Keratinocyte (primary cell): ENCODE measurements around the gene ETV3.

Experiments used
- EZH2 ChIP-seq: IDR thresholded peaks from one replicate; pipeline ENCODE4 v1.6.1; 2012; ENCODE audit warnings: inconsistent platforms, mild to moderate bottlenecking, low read length, moderate library complexity
- TF ChIP-seq, protein P1 (sequence below), 3 experiments: IDR thresholded peaks in 1 of 3; conservative IDR thresholded peaks in 1 of 3; optimal IDR thresholded peaks in 1 of 3; 2 replicates in 2 of 3; 3 replicates in 1 of 3; pipeline versions ENCODE3 to v1.5.1; 2011; ENCODE audit warnings: low read length in 3 of 3, mild to moderate bottlenecking in 3 of 3, moderate library complexity in 2 of 3, control low read depth in 1 of 3, inconsistent platforms in 1 of 3; ENCODE audit not compliant: insufficient read depth in 2 of 3; ENCODE audit errors: extremely low read depth in 1 of 3

DNA sequence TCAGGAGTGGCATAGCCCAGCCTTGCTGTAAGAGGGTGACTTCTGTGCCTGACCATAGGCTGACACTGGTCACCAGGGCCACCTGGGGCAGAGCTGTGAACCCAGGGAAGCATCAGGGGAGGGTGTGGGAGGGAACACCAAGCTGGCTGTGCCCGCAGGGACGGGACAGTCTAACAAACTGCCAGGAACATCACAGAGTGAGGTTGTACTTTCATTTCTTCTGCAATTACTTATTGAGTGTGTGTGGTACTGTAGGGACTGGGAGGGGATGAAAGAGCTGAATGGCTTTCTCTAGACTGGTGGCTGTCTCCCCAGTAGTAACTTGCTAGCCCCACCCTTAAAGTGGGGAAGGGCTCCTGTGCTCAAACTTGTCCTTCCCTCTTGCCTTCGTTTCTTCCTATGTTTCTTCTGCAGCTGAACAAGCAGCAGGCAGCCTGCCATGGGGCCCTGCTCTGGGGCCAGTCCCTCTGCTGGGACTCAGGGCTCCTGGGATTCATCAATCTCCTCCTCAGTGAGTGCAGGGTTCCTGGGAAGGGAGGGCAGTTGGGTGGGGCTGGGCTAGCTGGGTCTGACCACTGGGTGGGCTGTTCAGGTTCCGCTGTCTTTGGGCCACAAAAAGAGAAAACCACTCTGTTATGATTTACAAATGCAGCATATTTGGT lies 39.7 kb upstream of the ETV3 start:
- no peak for TF ChIP-seq EZH2
- TF ChIP-seq, protein P1, sequence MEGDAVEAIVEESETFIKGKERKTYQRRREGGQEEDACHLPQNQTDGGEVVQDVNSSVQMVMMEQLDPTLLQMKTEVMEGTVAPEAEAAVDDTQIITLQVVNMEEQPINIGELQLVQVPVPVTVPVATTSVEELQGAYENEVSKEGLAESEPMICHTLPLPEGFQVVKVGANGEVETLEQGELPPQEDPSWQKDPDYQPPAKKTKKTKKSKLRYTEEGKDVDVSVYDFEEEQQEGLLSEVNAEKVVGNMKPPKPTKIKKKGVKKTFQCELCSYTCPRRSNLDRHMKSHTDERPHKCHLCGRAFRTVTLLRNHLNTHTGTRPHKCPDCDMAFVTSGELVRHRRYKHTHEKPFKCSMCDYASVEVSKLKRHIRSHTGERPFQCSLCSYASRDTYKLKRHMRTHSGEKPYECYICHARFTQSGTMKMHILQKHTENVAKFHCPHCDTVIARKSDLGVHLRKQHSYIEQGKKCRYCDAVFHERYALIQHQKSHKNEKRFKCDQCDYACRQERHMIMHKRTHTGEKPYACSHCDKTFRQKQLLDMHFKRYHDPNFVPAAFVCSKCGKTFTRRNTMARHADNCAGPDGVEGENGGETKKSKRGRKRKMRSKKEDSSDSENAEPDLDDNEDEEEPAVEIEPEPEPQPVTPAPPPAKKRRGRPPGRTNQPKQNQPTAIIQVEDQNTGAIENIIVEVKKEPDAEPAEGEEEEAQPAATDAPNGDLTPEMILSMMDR (optimal IDR thresholded peaks at IDR 0.05 in 1 of 3, IDR thresholded peaks at IDR 0.05 in 1 of 3, conservative IDR thresholded peaks at IDR 0.05 in 1 of 3; ENCODE audit: extremely low read depth in 1 of 3, insufficient read depth in 2 of 3, low read length in 3 of 3) = no peak
